Epithelial cell of esophagus (primary cell): ENCODE measurements around the gene SSTR5.
"Not testable (repeated sequence)": the region's sequence is repeated elsewhere in the genome, so short reads cannot be mapped to it uniquely, and the experiment has no call there.

ENCODE experiments used
- DNase-seq: peaks from one replicate; pipeline ENCODE4 v3.0.0; 2010; ENCODE audit warnings: low read depth
- H3K4me3 ChIP-seq: 2 replicates; pipeline ENCODE4 v1.5.1; 2011; ENCODE audit warnings: mild to moderate bottlenecking, low read length, control low read depth
- CTCF ChIP-seq: IDR thresholded peaks from 2 replicates; pipeline ENCODE4 v1.5.1; 2011; ENCODE audit warnings: low read depth, mild to moderate bottlenecking, low read length, control low read depth, inconsistent platforms; ENCODE audit not compliant: insufficient read depth; ENCODE audit errors: missing control alignments

SSTR5 gene

GRCh38 chr16:1072526-1073261, at the start of gene SSTR5:
SSTR5 (plus strand) TSS chr16:1072747; CDS start chr16:1078869, 6,122 bp downstream.
- H3K4me3 ChIP-seq = no peak within 1 kb of the TSS
- TF ChIP-seq CTCF = no peak
- DNase-seq = no peak

GRCh38 chr16:1024138-1024537, 48.4 kb upstream of the SSTR5 start:
- no peak for TF ChIP-seq CTCF
- no peak for DNase-seq
- no peak overlapping the region for H3K4me3 ChIP-seq

GRCh38 chr16:1025183-1025809, 47.3 kb upstream of the SSTR5 start:
- DNase-seq = peak; percentile 41

GRCh38 chr16:1026057-1026783, 46.3 kb upstream of the SSTR5 start:
- H3K4me3 ChIP-seq = no peak overlapping the region
- TF ChIP-seq CTCF = no peak

More at GRCh38 chr16:1025183-1025809, 47.3 kb upstream of the SSTR5 start:
- not testable (repeated sequence) for H3K4me3 ChIP-seq

GRCh38 chr16:1026784-1027500, 45.6 kb upstream of the SSTR5 start:
- DNase-seq = no peak
- no peak for TF ChIP-seq CTCF
- no peak overlapping the region for H3K4me3 ChIP-seq

More at GRCh38 chr16:1026057-1026783, 46.3 kb upstream of the SSTR5 start:
- no peak for DNase-seq

GRCh38 chr16:1027501-1027815, 45.1 kb upstream of the SSTR5 start:
- H3K4me3 ChIP-seq = no peak overlapping the region
- no peak for TF ChIP-seq CTCF
- DNase-seq = no peak

GRCh38 chr16:1028056-1028455, 44.5 kb upstream of the SSTR5 start:
- no peak overlapping the region for H3K4me3 ChIP-seq
- no peak for DNase-seq
- no peak for TF ChIP-seq CTCF
